Measurements from ENCODE around the gene AKT3.

- TF ChIP-seq CTCF (conservative IDR thresholded peaks at IDR 0.05 in 1 of 2, IDR thresholded peaks at IDR 0.05 in 1 of 2; ENCODE audit: low read depth in 1 of 2, low read length in 2 of 2) (no peak), EZH2 (IDR thresholded peaks at IDR 0.05; ENCODE audit: low read length, missing control alignments) (no peak)
Observed at GRCh38 chr1:243848165-243848857, 1.7 kb downstream of the AKT3 start.

Data from fibroblast of lung (primary cell).